Neural progenitor cell (in vitro differentiated cells): Measurements from ENCODE around the gene APOL5. TPM values are rescaled to one million over a fixed set of nuclear protein-coding genes. Genes with fewer than 3 reads are reported as not detected.

Source experiments
- DNase-seq: peaks from one replicate; pipeline ENCODE4 v3.0.0-alpha.2; 2016; ENCODE audit warnings: low spot score
- H2AFZ ChIP-seq: fragments of 200-600 bp; sonication (generic); replicated peaks from 2 replicates; pipeline ENCODE4 v1.6.1; 2016; ENCODE audit warnings: antibody characterized with exemption
- H3F3A ChIP-seq: fragments of 200-600 bp; sonication (generic); 2 replicates; pipeline ENCODE4 v1.6.1; 2016; ENCODE audit warnings: antibody characterized with exemption, low read depth
- H3K27ac ChIP-seq: fragments of 200-600 bp; sonication (generic); 2 replicates; pipeline ENCODE4 v1.5.1; 2016; ENCODE audit warnings: mild to moderate bottlenecking
- H3K27me3 ChIP-seq: fragments of 200-600 bp; sonication (generic); 2 replicates; pipeline ENCODE4 v1.6.1; 2016; ENCODE audit warnings: mild to moderate bottlenecking, moderate library complexity
- H3K36me3 ChIP-seq: fragments of 200-600 bp; sonication (generic); 2 replicates; pipeline ENCODE4 v1.5.1; 2016
- H3K4me1 ChIP-seq: fragments of 200-600 bp; sonication (generic); 2 replicates; pipeline ENCODE4 v1.6.1; 2016; ENCODE audit warnings: mixed run types
- H3K4me2 ChIP-seq: fragments of 200-600 bp; sonication (generic); 2 replicates; pipeline ENCODE4 v1.6.1; 2016
- H3K4me3 ChIP-seq: fragments of 200-600 bp; sonication (generic); 2 replicates; pipeline ENCODE4 v1.5.1; 2016
- H3K79me2 ChIP-seq: fragments of 200-600 bp; sonication (generic); 2 replicates; pipeline ENCODE4 v1.6.1; 2016; ENCODE audit warnings: low read depth
- H3K9ac ChIP-seq: fragments of 200-600 bp; sonication (generic); 2 replicates; pipeline ENCODE4 v1.6.1; 2016
- H3K9me3 ChIP-seq: fragments of 200-600 bp; sonication (generic); 2 replicates; pipeline ENCODE4 v1.5.1; 2016; ENCODE audit warnings: low read depth
- H4K20me1 ChIP-seq: fragments of 200-600 bp; sonication (generic); 2 replicates; pipeline ENCODE4 v1.6.1; 2016; ENCODE audit warnings: low read depth
- H3K27ac Mint-ChIP-seq: 3 replicates; pipeline ENCODE4 v1.8.0; 2021; ENCODE audit warnings: mixed read lengths
- H3K27me3 Mint-ChIP-seq: 2 replicates; pipeline ENCODE4 v1.8.0; 2022; ENCODE audit warnings: low read depth, mild to moderate bottlenecking, inconsistent platforms, moderate library complexity, mixed read lengths; ENCODE audit not compliant: insufficient read depth
- H3K36me3 Mint-ChIP-seq: 3 replicates; pipeline ENCODE4 v1.8.0; 2021; ENCODE audit warnings: mixed read lengths
- H3K4me1 Mint-ChIP-seq: 3 replicates; pipeline ENCODE4 v1.8.0; 2021; ENCODE audit warnings: mixed read lengths
- H3K4me3 Mint-ChIP-seq: 3 replicates; pipeline ENCODE4 v1.8.0; 2021; ENCODE audit warnings: mild to moderate bottlenecking, moderate library complexity, mixed read lengths
- H3K9me3 Mint-ChIP-seq: 3 replicates; pipeline ENCODE4 v1.8.0; 2020; ENCODE audit warnings: mixed read lengths
- CTCF ChIP-seq: fragments of 200-600 bp; sonication (generic); IDR thresholded peaks from 2 replicates; pipeline ENCODE4 v1.5.1; 2017; ENCODE audit warnings: antibody characterized with exemption, mild to moderate bottlenecking
- EZH2 ChIP-seq: fragments of 200-600 bp; sonication (generic); IDR thresholded peaks from 2 replicates; pipeline ENCODE4 v1.6.1; 2017; ENCODE audit warnings: antibody characterized with exemption, mild to moderate bottlenecking, moderate library complexity
- EZH2phosphoT487 ChIP-seq: fragments of 200-600 bp; sonication (generic); IDR thresholded peaks from 2 replicates; pipeline ENCODE4 v1.6.1; 2017; ENCODE audit warnings: antibody characterized with exemption
- total RNA-seq: library from RNA; depleted of rRNA; stranded (reverse); fragments of >200 nt; gene quantifications from 2 replicates; pipeline ENCODE4 v1.2.3, GENCODE V29; 2015; ENCODE audit warnings: low replicate concordance

The APOL5 gene
- total RNA-seq, 1 donor from 2014 or later, result not detected

DNA sequence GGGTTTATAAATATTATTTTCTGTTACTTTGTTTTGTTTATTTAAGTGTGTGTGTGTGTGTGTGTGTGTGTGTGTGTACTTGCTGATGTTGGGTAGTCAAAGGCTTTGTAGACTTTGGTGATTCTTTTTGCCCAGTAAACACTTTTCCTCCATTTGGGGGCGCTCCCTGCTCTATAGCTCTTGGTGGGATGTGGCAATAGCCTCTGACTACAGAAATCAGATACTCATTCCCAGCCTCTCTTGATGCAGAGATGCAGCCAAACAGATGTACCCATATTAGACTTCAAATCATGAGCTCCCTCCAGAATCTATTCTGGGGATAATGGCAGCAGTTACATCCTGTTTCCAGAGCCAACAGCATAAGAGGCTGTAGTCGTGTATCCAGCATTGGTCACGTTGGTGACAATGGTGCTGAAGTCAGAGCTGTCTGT, 33.4 kb upstream of the APOL5 start:
- Mint-ChIP-seq H3K27ac (no peak overlapping the region), H3K9me3 (no peaks in the 10 kb centered on the region), H3K27me3 (peaks cover 2% of the 10 kb centered on the region), H3K4me3 (no peak overlapping the region), H3K4me1 (no peaks in the 10 kb centered on the region), H3K36me3 (no peaks in the 10 kb centered on the region)
- DNase-seq, result peak; percentile 67
- Histone ChIP-seq H3K4me3 (no peak overlapping the region), H3K79me2 (no peaks in the 10 kb centered on the region), H3K4me1 (no peaks in the 10 kb centered on the region), H3F3A (no peaks in the 10 kb centered on the region), H4K20me1 (no peaks in the 10 kb centered on the region), H3K36me3 (no peaks in the 10 kb centered on the region), H3K27ac (no peak overlapping the region), H3K27me3 (no peaks in the 10 kb centered on the region), H3K9me3 (no peaks in the 10 kb centered on the region), H2AFZ (peak overlapping the region; percentile 29), H3K4me2 (no peak overlapping the region), H3K9ac (no peak overlapping the region)
- TF ChIP-seq EZH2 (no peak), CTCF (peak; percentile 58), EZH2phosphoT487 (no peak)

DNA sequence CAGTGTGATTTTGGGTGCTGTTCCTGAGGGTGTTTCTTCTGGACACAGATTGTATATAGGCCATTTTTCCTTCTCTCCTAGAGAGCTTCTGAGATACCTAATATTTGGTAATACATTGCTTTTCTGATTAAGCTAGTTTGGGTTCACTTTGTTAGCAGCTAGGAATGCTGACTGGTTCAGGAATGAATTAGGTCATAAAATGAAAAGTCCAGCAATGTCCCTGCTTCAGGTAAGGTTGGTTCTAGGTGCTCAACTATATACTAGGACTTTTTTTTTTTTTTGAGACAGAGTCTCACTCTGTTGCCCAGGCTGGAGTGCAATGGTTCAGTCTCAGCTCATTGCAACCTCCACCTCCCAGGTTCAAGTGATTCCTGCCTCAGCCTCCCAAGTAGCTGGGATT, 32.9 kb upstream of the APOL5 start:
- no peak for TF ChIP-seq EZH2phosphoT487
- no peak for TF ChIP-seq EZH2
- TF ChIP-seq CTCF, result no peak
- peaks cover 2% of the 10 kb centered on the region for H3K27me3 Mint-ChIP-seq
- no peaks in the 10 kb centered on the region for H3K4me1 Mint-ChIP-seq
- no peak overlapping the region for H3K4me2 ChIP-seq
- H2AFZ ChIP-seq, result peak overlapping the region; percentile 29
- H3K4me3 ChIP-seq, result no peak overlapping the region
- no peaks in the 10 kb centered on the region for H3K9me3 ChIP-seq
- no peak overlapping the region for H3K27ac Mint-ChIP-seq
- no peaks in the 10 kb centered on the region for H4K20me1 ChIP-seq
- no peak overlapping the region for H3K9ac ChIP-seq
- no peaks in the 10 kb centered on the region for H3K4me1 ChIP-seq
- H3K4me3 Mint-ChIP-seq, result no peak overlapping the region
- H3F3A ChIP-seq, result no peaks in the 10 kb centered on the region
- no peaks in the 10 kb centered on the region for H3K9me3 Mint-ChIP-seq
- H3K27ac ChIP-seq, result no peak overlapping the region
- no peaks in the 10 kb centered on the region for H3K36me3 Mint-ChIP-seq
- no peaks in the 10 kb centered on the region for H3K27me3 ChIP-seq
- H3K79me2 ChIP-seq, result no peaks in the 10 kb centered on the region
- H3K36me3 ChIP-seq, result no peaks in the 10 kb centered on the region
- no peak for DNase-seq

DNA sequence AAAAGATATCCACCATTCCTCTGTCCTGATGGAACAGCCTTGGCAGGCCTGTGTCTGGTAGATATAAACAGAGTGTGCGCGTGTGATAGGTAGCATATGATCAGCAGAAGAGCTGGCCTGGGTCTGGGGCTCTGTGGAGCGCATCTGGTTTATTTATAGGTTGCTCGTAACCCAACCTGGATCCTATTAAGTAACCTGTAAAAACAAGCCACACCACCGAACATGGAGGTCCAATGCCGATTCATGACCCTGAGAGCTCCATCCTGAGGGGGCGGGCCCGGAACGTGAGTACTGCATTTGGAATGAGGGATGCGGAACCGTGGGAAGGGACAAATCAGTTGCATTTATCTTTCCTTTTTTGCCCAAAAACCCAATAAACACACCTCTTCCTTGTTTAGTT, 31.9 kb upstream of the APOL5 start:
- TF ChIP-seq EZH2phosphoT487, result no peak
- no peak for TF ChIP-seq EZH2
- no peak for TF ChIP-seq CTCF
- no peak overlapping the region for H3K27ac Mint-ChIP-seq
- no peaks in the 10 kb centered on the region for H3K27me3 ChIP-seq
- no peaks in the 10 kb centered on the region for H3K36me3 ChIP-seq
- H3K4me2 ChIP-seq, result no peak overlapping the region
- no peaks in the 10 kb centered on the region for H3K36me3 Mint-ChIP-seq
- no peaks in the 10 kb centered on the region for H3F3A ChIP-seq
- no peaks in the 10 kb centered on the region for H4K20me1 ChIP-seq
- H3K27ac ChIP-seq, result no peak overlapping the region
- no peak overlapping the region for H3K4me3 ChIP-seq
- no peaks in the 10 kb centered on the region for H3K4me1 ChIP-seq
- H3K9me3 Mint-ChIP-seq, result no peaks in the 10 kb centered on the region
- no peak overlapping the region for H2AFZ ChIP-seq
- no peak overlapping the region for H3K4me3 Mint-ChIP-seq
- no peaks in the 10 kb centered on the region for H3K4me1 Mint-ChIP-seq
- H3K9ac ChIP-seq, result no peak overlapping the region
- no peak for DNase-seq
- peaks cover 2% of the 10 kb centered on the region for H3K27me3 Mint-ChIP-seq
- H3K79me2 ChIP-seq, result no peaks in the 10 kb centered on the region
- H3K9me3 ChIP-seq, result no peaks in the 10 kb centered on the region
